Amygdala (tissue), 56 donors: Measurements from ENCODE around the gene TNN.
A peak's percentile ranks its signal among the peaks of the same experiment; 100 is the strongest.
"Not testable (repeated sequence)": the region's sequence is repeated elsewhere in the genome, so short reads cannot be mapped to it uniquely, and the experiment has no call there.

ENCODE experiments used
- DNase-seq, 56 donors: peaks; one replicate each; lab custom pipeline; 2025; lab: John Stamatoyannopoulos, UW

TNN gene

DNA sequence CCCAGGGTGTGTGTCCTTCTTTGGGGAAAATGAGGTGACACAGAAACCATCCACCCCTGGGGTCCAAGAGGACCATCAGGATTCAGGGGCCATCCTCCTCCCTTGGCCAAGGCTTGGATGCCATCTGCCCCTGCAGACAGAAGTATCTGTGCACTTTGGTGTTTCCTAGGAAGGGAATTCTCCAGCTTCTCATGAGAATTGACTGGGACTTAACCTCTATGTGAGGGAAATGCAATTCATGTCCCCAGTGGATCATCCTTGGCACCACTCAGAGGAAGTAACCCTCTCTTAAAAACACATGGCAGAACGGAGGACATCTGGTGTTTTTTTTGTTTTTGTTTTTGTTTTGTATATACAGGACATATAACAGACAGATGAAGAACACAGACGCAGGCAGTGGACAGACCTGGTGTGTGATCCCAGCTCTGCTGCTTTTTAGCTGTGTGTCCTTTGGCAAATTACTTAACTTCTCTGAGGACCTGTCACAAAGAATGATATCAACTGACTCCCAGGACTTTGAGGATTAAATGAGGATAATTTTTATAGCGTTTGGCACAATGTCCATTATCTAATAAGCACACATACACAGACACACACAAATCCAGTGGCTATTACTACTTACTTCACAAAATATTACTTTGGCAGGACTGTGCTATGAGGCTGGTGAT, 3.8 kb downstream of the TNN start:
- DNase-seq, result no peak

GRCh38 chr1:175072099-175072951, 4.7 kb downstream of the TNN start:
- DNase-seq, result peak in 34 of 56 donors; percentile 2 to 51 (median 22)

DNA sequence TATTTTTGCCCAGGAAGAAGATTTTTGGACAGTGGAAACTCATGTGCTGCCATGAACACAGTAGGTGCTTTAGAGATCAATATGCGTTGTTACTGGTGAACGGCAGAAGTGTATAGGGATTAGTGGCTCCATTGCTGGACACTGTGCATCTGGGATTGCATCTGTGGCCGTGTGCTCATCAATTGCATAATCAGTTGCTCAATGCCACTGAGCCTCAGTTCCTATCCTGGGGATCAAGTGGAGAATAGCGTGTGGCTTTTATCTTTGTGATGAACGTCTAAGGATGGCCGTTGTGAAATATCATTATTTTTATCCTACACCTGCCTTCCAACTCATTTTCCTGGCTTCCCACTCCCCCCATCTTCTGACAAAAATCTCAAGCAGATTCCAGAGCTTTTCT, 5.4 kb downstream of the TNN start:
- DNase-seq, result no peak

DNA sequence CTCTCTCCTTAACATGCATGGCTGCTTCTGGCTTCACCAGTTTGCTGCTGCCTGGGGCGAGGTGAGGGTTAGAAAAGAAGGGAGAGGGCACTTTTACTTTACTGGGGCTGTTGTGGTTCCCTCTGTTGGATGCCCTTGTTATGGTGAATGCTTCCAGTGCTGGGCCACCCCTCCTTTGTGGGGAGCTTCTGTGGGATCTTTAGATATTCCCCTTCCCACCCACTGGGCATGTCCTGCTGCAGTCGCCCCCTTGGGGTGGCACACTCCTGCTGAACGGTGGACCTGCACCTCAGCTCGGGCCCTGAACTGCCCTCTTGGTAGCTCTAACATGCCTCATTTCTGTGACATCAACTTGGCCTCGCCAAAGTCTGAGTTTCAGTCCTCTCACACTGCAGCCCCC, 6.0 kb downstream of the TNN start:
- no peak for DNase-seq

DNA sequence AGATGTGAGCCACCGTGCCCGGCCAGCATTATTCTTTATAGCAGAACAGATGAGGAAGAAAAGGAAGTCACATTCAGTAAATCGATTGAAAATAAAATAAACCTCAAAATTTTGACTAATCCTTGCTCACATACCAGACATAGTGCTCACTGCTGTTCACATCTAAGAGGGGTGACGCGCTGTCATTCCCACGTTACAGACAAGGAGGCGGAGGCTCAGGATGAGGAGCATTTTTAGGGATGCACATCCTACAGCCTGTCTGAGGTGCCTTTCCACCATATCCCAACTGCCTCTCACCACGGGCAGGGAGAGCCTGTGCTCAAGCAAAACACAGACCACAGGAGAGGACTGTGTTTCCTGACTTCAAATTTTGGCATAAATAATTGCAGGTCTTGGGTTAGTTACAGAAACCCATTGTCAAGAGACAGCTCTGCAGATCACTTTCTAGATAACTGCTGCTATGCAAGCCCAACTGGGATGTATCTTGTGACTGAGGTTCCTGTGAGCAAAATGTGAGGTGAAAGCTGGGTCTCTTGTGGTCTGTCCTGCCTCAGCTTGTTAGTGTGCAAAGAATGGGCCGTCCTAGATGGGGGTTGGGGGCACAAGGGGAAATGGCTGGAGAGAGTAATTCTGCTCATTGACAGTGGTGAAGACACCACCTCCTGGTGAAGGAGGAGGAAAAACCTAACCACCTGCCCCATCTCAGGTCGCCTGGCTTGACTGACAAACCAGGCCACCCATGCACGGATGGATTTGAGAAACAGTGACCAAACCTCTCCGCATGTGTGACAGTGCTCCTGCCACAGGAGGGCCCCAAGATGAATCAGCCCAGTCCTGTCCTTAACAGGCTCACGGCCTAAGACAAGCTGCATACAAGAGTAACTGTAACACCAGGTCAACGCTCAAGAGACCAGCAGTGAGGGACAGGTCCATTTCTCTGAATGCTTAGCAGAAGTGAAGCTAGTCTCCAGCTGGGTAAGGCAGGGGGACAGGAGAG, 8.2 kb downstream of the TNN start:
- no peak for DNase-seq

GRCh38 chr1:175077356-175078030, 9.9 kb downstream of the TNN start:
- DNase-seq, result no peak

DNA sequence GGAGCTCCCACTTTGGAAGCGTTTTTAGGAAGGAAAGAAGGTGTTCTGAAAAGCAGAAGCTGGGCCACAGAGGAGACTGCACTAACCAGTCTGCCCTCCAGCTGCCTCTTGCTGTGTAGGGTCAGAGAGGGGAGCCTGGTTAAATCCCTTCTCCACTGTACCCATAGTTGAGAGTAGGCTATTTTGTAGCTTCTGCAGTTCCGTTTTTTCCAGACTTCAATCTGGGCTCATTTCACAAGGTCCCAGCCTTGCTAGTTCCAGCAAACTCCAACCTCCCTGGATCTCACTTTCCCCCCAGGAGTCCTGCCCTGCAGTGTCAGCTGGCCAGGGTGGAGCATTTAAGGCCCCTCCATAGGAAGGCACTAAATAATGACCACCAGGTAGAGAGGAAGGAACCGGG, 11.0 kb downstream of the TNN start:
- DNase-seq, result no peak

DNA sequence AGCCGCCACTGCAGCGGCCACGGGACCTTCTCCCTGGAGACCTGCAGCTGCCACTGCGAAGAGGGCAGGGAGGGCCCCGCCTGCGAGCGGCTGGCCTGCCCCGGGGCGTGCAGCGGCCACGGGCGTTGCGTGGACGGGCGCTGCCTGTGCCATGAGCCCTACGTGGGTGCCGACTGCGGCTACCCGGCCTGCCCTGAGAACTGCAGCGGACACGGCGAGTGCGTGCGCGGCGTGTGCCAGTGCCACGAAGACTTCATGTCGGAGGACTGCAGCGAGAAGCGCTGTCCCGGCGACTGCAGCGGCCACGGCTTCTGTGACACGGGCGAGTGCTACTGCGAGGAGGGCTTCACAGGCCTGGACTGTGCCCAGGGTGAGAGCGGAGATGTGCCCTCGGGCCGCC, 11.7 kb downstream of the TNN start:
- no peak for DNase-seq

- DNase-seq, result no peak
Measured at GRCh38 chr1:175080030-175080429, 12.4 kb downstream of the TNN start.

DNA sequence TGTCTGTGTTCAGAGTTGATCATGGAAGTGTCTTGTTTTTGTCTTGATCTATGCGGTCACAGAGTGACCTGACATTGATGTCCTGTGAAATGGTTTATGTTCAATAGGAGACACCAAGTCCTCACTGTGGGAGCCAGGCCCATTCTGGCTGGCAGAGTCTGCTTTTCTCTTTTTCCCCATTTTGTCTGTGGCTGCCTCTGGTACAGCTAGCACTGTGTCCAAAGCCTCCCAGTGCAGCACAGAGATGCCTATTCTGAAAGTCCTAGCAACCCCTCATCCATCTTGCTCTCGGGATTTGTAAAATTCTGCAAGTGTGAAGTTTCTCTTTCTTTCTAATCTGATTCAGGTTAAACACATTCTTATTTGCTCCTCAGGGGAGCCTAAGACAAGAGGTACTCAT, 14.3 kb downstream of the TNN start:
- DNase-seq, result no peak

GRCh38 chr1:175088525-175088951, 20.9 kb downstream of the TNN start:
- no peak for DNase-seq

DNA sequence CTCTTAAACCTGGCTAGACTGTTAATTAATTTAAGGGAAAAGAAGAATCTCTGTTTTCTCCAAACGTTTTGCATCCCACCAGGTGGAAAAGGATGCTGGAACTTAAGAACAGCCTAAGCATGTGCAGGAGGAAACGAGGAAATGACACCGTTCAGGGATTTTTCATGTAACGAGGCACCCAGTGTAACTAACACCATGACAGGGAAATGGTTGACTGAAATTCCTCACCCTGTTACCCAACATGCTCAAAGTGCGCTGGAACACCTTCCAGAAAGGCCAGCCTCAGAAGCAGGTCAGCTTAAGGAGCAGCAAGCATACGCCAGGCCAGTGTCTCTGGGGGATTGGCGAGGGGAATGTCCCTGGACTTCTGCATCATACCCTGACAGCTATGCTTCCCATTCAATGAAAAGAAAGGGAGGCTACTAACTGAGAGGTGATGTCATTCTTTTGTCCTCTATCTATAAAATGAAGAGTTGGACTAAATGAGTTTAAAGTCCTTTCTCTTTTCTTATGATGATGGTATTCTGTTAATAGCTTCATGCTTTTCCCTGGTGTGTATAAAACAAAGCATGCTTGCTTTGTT, 21.6 kb downstream of the TNN start:
- no peak for DNase-seq

DNA sequence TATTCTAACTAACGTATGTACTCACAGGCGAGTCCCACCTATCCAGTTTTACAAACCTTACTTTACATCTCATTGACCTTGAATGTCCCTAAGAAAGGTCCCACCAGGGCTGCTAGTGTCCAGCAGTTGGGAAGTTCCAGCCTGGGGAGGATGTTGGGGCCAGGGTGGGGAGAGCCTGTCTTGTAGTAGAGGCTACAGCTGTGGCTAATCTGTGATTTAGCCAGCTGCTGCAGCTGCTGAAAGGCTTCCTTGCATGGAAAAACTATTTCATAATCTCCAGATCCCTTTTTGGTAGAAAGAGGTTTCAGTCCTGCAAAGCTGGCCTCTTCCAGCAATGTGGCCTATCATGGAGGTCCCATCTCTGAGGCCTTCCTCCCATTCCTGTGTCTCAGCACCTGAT, 23.1 kb downstream of the TNN start:
- no peak for DNase-seq

- no peak for DNase-seq
Measured at GRCh38 chr1:175094626-175095025, 27.0 kb downstream of the TNN start.

- DNase-seq, result no peak
Measured at GRCh38 chr1:175095069-175095468, 27.4 kb downstream of the TNN start.

- no peak for DNase-seq
Measured at GRCh38 chr1:175095978-175096607, 28.5 kb downstream of the TNN start.

- DNase-seq, result no peak
Measured at GRCh38 chr1:175097361-175097760, 29.7 kb downstream of the TNN start.

GRCh38 chr1:175099916-175100315, 32.3 kb downstream of the TNN start:
- DNase-seq, result no peak

DNA sequence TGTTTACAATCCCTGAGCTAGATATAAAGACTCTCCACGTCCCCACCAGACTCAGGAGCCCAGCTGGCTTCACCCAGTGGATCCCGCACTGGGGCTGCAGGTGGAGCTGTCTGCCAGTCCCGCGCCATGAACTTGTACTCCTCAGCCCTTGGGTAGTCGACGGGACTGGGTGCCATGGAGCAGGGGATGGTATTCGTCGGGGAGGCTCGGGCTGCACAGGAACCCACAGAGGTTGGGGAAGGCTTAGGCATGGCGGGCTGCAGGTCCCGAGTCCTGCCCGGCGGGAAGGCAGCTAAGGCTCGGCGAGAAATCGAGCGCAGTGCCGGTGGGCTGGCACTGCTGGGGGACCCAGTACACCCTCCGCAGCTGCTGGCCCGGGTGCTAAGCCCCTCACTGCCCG, 34.5 kb downstream of the TNN start:
- not testable (repeated sequence) for DNase-seq
